GM12872 (cell line): ENCODE results near the gene WARS2.

ENCODE experiments used
- CTCF ChIP-seq: IDR thresholded peaks from 3 replicates; pipeline ENCODE4 v1.5.1; 2011; ENCODE audit warnings: low read depth, mild to moderate bottlenecking, low read length, moderate library complexity; ENCODE audit not compliant: insufficient read depth

The WARS2 gene

GRCh38 chr1:119132179-119132578 is 8.3 kb downstream of the WARS2 start:
- no peak for TF ChIP-seq CTCF

GRCh38 chr1:119125874-119126273 is 14.6 kb downstream of the WARS2 start:
- TF ChIP-seq CTCF: no peak

- no peak for TF ChIP-seq CTCF
These were observed 15.7 kb downstream of the WARS2 start for GRCh38 chr1:119124764-119125163.

GRCh38 chr1:119116725-119117124 is 23.7 kb downstream of the WARS2 start:
- TF ChIP-seq CTCF: no peak

- TF ChIP-seq CTCF: no peak
These were observed 24.7 kb downstream of the WARS2 start for GRCh38 chr1:119115736-119116135.

GRCh38 chr1:119115311-119115710 is 25.1 kb downstream of the WARS2 start:
- no peak for TF ChIP-seq CTCF

- no peak for TF ChIP-seq CTCF
These were observed 25.7 kb downstream of the WARS2 start for GRCh38 chr1:119114786-119115185.

GRCh38 chr1:119112791-119113190 is 27.7 kb downstream of the WARS2 start:
- no peak for TF ChIP-seq CTCF
